Tibial artery (tissue), 4 donors: ENCODE results near the gene ZNF766.
A peak's percentile ranks its signal among the peaks of the same experiment; 100 is the strongest.

ENCODE experiments used
- DNase-seq, 2 donors: peaks; one replicate each; pipeline ENCODE4 v3.0.0-alpha.2; 2019
- H3K27ac ChIP-seq, 2 donors: fragments of 200-600 bp; sonication (generic) in 1 of 2; 1 replicate in 1 of 2; 2 replicates in 1 of 2; pipeline ENCODE4 v1.5.1; 2018 to 2019; ENCODE audit warnings: mild to moderate bottlenecking in 1 of 2
- H3K27me3 ChIP-seq, 2 donors: fragments of 200-600 bp; sonication (generic) in 1 of 2; one replicate each; pipeline versions ENCODE4 v1.5.1 to v1.6.0; 2016 to 2019
- H3K36me3 ChIP-seq, 3 donors: fragments of 200-600 bp; sonication (generic) in 2 of 3; one replicate each; pipeline ENCODE4 v1.5.1; 2016 to 2019; ENCODE audit warnings: mild to moderate bottlenecking in 2 of 3
- H3K4me1 ChIP-seq, 4 donors: fragments of 200-600 bp; sonication (generic) in 2 of 4; 1 replicate in 3 of 4; 2 replicates in 1 of 4; pipeline ENCODE4 v1.5.1; 2016 to 2019
- H3K4me3 ChIP-seq, 2 donors: fragments of 200-600 bp; sonication (generic) in 1 of 2; 1 replicate in 1 of 2; 2 replicates in 1 of 2; pipeline ENCODE4 v1.5.1; 2018 to 2019; ENCODE audit warnings: mild to moderate bottlenecking in 2 of 2
- H3K9me3 ChIP-seq, 3 donors: fragments of 200-600 bp; sonication (generic) in 1 of 3; one replicate each; pipeline ENCODE4 v1.5.1; 2016 to 2019
- intact Hi-C: fragments of 100-400 bp; cut with DNase I; formaldehyde crosslinking; loops from one replicate; pipeline ENCODE4 v1.15.0; 2023; ENCODE audit warnings: low total_unique reads
- TF ChIP-seq, protein P1 (sequence below), 2 experiments: fragments of 200-600 bp in 1 of 2; fragments of 450-650 bp in 1 of 2; IDR thresholded peaks; one replicate each; pipeline ENCODE4 v1.5.1; 2017 to 2019; ENCODE audit warnings: antibody characterized with exemption in 2 of 2, mild to moderate bottlenecking in 1 of 2, moderate library complexity in 1 of 2

ZNF766 gene

GRCh38 chr19:52296773-52297600, 27.6 kb downstream of the ZNF766 start, which contains the start of gene ZNF480:
Gene ZNF480 (plus strand): TSS chr19:52297169. CDS start chr19:52300413, 3,244 bp downstream.
- Histone ChIP-seq H3K4me3 (peak within 1 kb of the TSS; percentile 83 to 96), H3K9me3 (peaks cover 0 to 4% (median 2%) of the 10 kb centered on the region in 3 donors), H3K27ac (peak within 1 kb of the TSS; percentile 96 to 97), H3K4me1 (peaks cover 0 to 15% (median 9%) of the 10 kb centered on the region in 4 donors), H3K36me3 (peaks cover 21 to 42% (median 30%) of the 10 kb centered on the region in 3 donors), H3K27me3 (no peaks in the 10 kb centered on the region)
- intact Hi-C loops, result no loop called here
- DNase-seq, result peak; percentile 84 to 89
- TF ChIP-seq, protein P1, sequence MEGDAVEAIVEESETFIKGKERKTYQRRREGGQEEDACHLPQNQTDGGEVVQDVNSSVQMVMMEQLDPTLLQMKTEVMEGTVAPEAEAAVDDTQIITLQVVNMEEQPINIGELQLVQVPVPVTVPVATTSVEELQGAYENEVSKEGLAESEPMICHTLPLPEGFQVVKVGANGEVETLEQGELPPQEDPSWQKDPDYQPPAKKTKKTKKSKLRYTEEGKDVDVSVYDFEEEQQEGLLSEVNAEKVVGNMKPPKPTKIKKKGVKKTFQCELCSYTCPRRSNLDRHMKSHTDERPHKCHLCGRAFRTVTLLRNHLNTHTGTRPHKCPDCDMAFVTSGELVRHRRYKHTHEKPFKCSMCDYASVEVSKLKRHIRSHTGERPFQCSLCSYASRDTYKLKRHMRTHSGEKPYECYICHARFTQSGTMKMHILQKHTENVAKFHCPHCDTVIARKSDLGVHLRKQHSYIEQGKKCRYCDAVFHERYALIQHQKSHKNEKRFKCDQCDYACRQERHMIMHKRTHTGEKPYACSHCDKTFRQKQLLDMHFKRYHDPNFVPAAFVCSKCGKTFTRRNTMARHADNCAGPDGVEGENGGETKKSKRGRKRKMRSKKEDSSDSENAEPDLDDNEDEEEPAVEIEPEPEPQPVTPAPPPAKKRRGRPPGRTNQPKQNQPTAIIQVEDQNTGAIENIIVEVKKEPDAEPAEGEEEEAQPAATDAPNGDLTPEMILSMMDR (IDR thresholded peaks at IDR 0.05), result peak in 1 of 2 experiments; percentile 12

- no peak for DNase-seq
- intact Hi-C loops, result no loop called here
- peaks cover 0 to 15% (median 9%) of the 10 kb centered on the region in 4 donors for H3K4me1 ChIP-seq
- peak overlapping the region; percentile 96 to 97 for H3K27ac ChIP-seq
- H3K9me3 ChIP-seq, result peaks cover 0 to 10% (median 4%) of the 10 kb centered on the region in 3 donors
- TF ChIP-seq, protein P1 (IDR thresholded peaks at IDR 0.05), result no peak
- H3K4me3 ChIP-seq, result peak overlapping the region; percentile 83 to 96
- no peaks in the 10 kb centered on the region for H3K27me3 ChIP-seq
- H3K36me3 ChIP-seq, result peaks cover 29 to 43% (median 38%) of the 10 kb centered on the region in 3 donors
Observed at GRCh38 chr19:52297601-52298364, 28.4 kb downstream of the ZNF766 start.

DNA sequence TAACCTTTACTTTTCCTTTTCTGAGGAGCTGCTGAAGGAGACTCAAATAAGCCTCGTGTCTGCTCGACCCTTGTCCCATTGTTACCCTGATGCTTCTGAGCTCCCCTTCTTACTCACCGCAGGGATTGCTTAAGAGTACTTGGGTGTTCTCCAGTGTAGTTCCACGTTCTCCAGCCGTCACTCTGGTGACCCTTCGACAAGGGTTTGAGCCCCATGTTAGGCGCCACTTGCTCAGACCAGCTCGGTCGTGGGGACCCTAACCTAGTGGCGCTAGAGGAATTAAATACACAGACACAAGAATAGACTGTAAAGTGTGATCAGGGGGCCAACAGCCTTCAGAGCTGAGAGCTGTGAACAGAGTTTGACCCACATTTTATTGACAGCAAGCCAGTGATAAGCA, 37.9 kb downstream of the ZNF766 start:
- H3K4me3 ChIP-seq, result no peak overlapping the region
- H3K27ac ChIP-seq, result no peak overlapping the region
- intact Hi-C loops, result no loop called here
- TF ChIP-seq, protein P1 (IDR thresholded peaks at IDR 0.05), result no peak
- no peaks in the 10 kb centered on the region for H3K4me1 ChIP-seq
- no peaks in the 10 kb centered on the region for H3K27me3 ChIP-seq
- peaks cover 11 to 95% (median 68%) of the 10 kb centered on the region in 3 donors for H3K9me3 ChIP-seq
- H3K36me3 ChIP-seq, result peaks cover 93 to 99% (median 94%) of the 10 kb centered on the region in 3 donors
- DNase-seq, result no peak

GRCh38 chr19:52322429-52322828, 53.0 kb downstream of the ZNF766 start:
- intact Hi-C loops, result no loop called here
- peaks cover 59 to 89% (median 78%) of the 10 kb centered on the region in 3 donors for H3K36me3 ChIP-seq
- H3K9me3 ChIP-seq, result peaks cover 44 to 100% (median 94%) of the 10 kb centered on the region in 3 donors
- no peak overlapping the region for H3K27ac ChIP-seq
- no peaks in the 10 kb centered on the region for H3K27me3 ChIP-seq
- TF ChIP-seq, protein P1 (IDR thresholded peaks at IDR 0.05), result no peak
- H3K4me1 ChIP-seq, result no peaks in the 10 kb centered on the region
- H3K4me3 ChIP-seq, result no peak overlapping the region
- no peak for DNase-seq

GRCh38 chr19:52331757-52332156, 62.4 kb downstream of the ZNF766 start:
- Histone ChIP-seq H3K27ac (no peak overlapping the region), H3K4me1 (peaks cover 0 to 4% (median 2%) of the 10 kb centered on the region in 4 donors), H3K27me3 (no peaks in the 10 kb centered on the region), H3K4me3 (no peak overlapping the region), H3K36me3 (peaks cover 0 to 7% (median 0%) of the 10 kb centered on the region in 3 donors), H3K9me3 (peaks cover 4 to 79% (median 62%) of the 10 kb centered on the region in 3 donors)
- TF ChIP-seq, protein P1 (IDR thresholded peaks at IDR 0.05), result no peak
- no peak for DNase-seq
- intact Hi-C loops, result no loop called here
